Measurements from ENCODE around the gene CTIF.
"Not testable (repeated sequence)": the region's sequence is repeated elsewhere in the genome, so short reads cannot be mapped to it uniquely, and the experiment has no call there.

Gene CTIF

DNA sequence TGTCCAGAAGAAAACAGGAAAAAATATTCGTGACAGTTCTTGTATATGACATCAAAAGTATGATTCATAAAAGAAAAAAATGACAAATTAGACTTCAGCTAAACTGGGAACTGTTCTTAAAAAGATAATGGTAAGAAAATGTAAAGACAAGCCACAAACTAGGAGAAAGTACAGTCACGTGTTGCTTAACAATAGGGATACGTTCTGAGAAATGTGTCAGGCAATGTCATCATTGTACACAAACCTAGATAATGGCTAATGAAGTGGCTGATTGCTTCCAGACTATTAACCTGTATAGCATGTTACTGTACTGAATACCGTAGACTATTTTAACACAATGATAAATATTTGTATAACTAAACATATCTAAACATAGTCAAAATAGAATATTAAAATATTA lies 35.9 kb upstream of the CTIF start:
- H3K4me3 ChIP-seq (ENCODE audit: insufficient read depth, low read length, poor library complexity, severe bottlenecking) = no peak overlapping the region
- no peaks in the 10 kb centered on the region for H3K36me3 ChIP-seq (ENCODE audit: low read length)
- no peaks in the 10 kb centered on the region for H3F3A ChIP-seq (ENCODE audit: insufficient read depth)
- no peaks in the 10 kb centered on the region; the same call in 1 of the 2 replicates for H3K27me3 ChIP-seq (ENCODE audit: low read length)
- H3K9ac ChIP-seq (ENCODE audit: low read length) = no peak overlapping the region
- no peak overlapping the region for H3K27ac ChIP-seq (ENCODE audit: low read depth, low read length)
- H3K9me3 ChIP-seq (ENCODE audit: insufficient read depth, low read length) = peaks cover 9% of the 10 kb centered on the region
- H3K4me2 ChIP-seq (ENCODE audit: low read depth, low read length, poor library complexity, severe bottlenecking) = no peak overlapping the region
- H3K9me2 ChIP-seq (replicated peaks; ENCODE audit: insufficient read depth, low read length) = no peaks in the 10 kb centered on the region
- no peaks in the 10 kb centered on the region for H4K20me1 ChIP-seq (ENCODE audit: low read depth, low read length)
- TF ChIP-seq, protein P1, sequence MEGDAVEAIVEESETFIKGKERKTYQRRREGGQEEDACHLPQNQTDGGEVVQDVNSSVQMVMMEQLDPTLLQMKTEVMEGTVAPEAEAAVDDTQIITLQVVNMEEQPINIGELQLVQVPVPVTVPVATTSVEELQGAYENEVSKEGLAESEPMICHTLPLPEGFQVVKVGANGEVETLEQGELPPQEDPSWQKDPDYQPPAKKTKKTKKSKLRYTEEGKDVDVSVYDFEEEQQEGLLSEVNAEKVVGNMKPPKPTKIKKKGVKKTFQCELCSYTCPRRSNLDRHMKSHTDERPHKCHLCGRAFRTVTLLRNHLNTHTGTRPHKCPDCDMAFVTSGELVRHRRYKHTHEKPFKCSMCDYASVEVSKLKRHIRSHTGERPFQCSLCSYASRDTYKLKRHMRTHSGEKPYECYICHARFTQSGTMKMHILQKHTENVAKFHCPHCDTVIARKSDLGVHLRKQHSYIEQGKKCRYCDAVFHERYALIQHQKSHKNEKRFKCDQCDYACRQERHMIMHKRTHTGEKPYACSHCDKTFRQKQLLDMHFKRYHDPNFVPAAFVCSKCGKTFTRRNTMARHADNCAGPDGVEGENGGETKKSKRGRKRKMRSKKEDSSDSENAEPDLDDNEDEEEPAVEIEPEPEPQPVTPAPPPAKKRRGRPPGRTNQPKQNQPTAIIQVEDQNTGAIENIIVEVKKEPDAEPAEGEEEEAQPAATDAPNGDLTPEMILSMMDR (IDR thresholded peaks at IDR 0.05; ENCODE audit: insufficient read depth, low read length, poor library complexity, severe bottlenecking) = no peak
- TF ChIP-seq EZH2phosphoT487 (conservative IDR thresholded peaks at IDR 0.05; ENCODE audit: low read length) = no peak
- H2AFZ ChIP-seq (ENCODE audit: low read depth, low read length, severe bottlenecking) = no peak overlapping the region
- no peaks in the 10 kb centered on the region for H3K79me2 ChIP-seq (ENCODE audit: insufficient read depth, low read length)

DNA sequence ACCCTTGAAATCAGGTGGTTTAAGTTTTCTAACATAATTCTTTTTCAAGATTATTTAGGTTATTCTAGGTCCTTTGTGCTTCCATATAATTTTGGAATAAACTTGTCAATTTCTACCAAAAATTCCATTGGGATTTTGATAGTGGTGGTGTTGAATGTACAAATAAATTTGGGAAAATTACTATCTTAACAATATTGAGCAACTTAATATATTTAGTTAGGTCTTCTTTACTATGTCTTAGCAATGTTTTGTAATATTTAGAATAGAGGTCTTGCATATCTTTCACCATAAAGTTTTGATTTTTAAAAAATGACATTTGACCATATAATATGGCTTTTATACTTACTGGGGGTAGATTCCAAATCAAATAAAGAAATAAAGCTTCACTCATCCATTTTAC lies 34.0 kb upstream of the CTIF start:
- Histone ChIP-seq H3K9me3 (ENCODE audit: insufficient read depth, low read length) (peaks cover 9% of the 10 kb centered on the region), H3K36me3 (ENCODE audit: low read length) (no peaks in the 10 kb centered on the region), H2AFZ (ENCODE audit: low read depth, low read length, severe bottlenecking) (no peak overlapping the region), H3K9me2 (replicated peaks; ENCODE audit: insufficient read depth, low read length) (no peaks in the 10 kb centered on the region), H3K27me3 (ENCODE audit: low read length) (no peaks in the 10 kb centered on the region; the same call in 1 of the 2 replicates), H3K4me2 (ENCODE audit: low read depth, low read length, poor library complexity, severe bottlenecking) (no peak overlapping the region), H3F3A (ENCODE audit: insufficient read depth) (no peaks in the 10 kb centered on the region), H3K9ac (ENCODE audit: low read length) (no peak overlapping the region), H3K27ac (ENCODE audit: low read depth, low read length) (no peak overlapping the region), H4K20me1 (ENCODE audit: low read depth, low read length) (no peaks in the 10 kb centered on the region), H3K79me2 (ENCODE audit: insufficient read depth, low read length) (no peaks in the 10 kb centered on the region), H3K4me3 (ENCODE audit: insufficient read depth, low read length, poor library complexity, severe bottlenecking) (no peak overlapping the region)
- TF ChIP-seq, protein P1 (IDR thresholded peaks at IDR 0.05; ENCODE audit: insufficient read depth, low read length, poor library complexity, severe bottlenecking) = no peak
- TF ChIP-seq EZH2phosphoT487 (conservative IDR thresholded peaks at IDR 0.05; ENCODE audit: low read length) = no peak

DNA sequence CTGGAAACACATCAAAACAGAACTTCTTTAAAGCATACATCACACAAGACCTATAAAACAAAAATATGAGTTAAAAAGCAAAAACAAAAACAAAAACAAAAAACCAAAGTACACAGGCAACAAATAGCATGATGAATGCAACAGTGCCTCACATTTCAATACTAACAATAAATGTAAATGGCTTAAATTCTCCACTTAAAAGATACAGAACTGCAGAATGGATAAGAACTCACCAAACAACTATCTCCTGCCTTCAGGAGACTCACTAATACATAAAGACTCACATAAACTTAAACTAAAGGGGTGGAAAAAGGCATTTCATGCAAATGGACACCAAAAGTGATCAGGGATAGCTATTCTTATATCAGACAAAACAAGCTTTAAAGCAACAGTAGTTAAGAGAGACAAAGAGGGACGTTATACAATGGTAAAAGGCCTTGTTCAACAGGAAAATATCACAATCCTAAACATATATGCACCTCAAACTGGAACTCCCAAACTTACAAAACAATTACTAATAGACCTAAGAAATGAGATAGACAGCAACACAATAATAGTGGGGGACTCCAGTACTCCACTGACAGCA lies 31.8 kb upstream of the CTIF start:
- H3K36me3 ChIP-seq (ENCODE audit: low read length); H3K27ac ChIP-seq (ENCODE audit: low read depth, low read length); H3K79me2 ChIP-seq (ENCODE audit: insufficient read depth, low read length); H4K20me1 ChIP-seq (ENCODE audit: low read depth, low read length); H2AFZ ChIP-seq (ENCODE audit: low read depth, low read length, severe bottlenecking); H3F3A ChIP-seq (ENCODE audit: insufficient read depth); H3K4me3 ChIP-seq (ENCODE audit: insufficient read depth, low read length, poor library complexity, severe bottlenecking); H3K9me2 ChIP-seq (replicated peaks; ENCODE audit: insufficient read depth, low read length); H3K27me3 ChIP-seq (ENCODE audit: low read length); H3K9ac ChIP-seq (ENCODE audit: low read length); H3K4me2 ChIP-seq (ENCODE audit: low read depth, low read length, poor library complexity, severe bottlenecking); H3K9me3 ChIP-seq (ENCODE audit: insufficient read depth, low read length): not testable (repeated sequence)

DNA sequence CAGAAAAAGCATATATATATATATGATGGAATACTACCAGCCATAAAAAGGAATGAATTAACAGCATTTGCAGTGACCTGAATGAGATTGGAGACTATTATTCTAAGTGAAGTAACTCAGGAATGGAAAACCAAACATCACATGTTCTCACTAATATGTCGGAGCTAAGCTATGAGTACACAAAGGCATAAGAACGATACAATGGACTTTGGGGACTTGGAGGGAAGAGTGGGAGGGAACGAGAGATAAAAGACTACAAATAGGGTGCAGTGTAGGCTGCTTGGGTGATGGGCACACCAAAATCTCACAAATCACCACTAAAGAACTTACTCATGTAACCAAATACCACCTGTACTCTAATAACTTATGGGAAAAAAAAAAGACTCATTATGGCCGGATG lies 26.3 kb upstream of the CTIF start:
- H4K20me1 ChIP-seq (ENCODE audit: low read depth, low read length); H3K9me2 ChIP-seq (replicated peaks; ENCODE audit: insufficient read depth, low read length); H3K27ac ChIP-seq (ENCODE audit: low read depth, low read length); H3K9ac ChIP-seq (ENCODE audit: low read length); H3F3A ChIP-seq (ENCODE audit: insufficient read depth); H3K4me2 ChIP-seq (ENCODE audit: low read depth, low read length, poor library complexity, severe bottlenecking); H3K27me3 ChIP-seq (ENCODE audit: low read length); H3K36me3 ChIP-seq (ENCODE audit: low read length); H3K9me3 ChIP-seq (ENCODE audit: insufficient read depth, low read length); H2AFZ ChIP-seq (ENCODE audit: low read depth, low read length, severe bottlenecking); H3K79me2 ChIP-seq (ENCODE audit: insufficient read depth, low read length); H3K4me3 ChIP-seq (ENCODE audit: insufficient read depth, low read length, poor library complexity, severe bottlenecking): not testable (repeated sequence)
